K562 (cell line): ENCODE results near the gene RPS8. TPM values are rescaled to one million over a fixed set of nuclear protein-coding genes. Genes with fewer than 3 reads are reported as not detected.

Experiments used
- CBX3 ChIP-seq, 2 experiments: IDR thresholded peaks; 1 replicate in 1 of 2; 2 replicates in 1 of 2; pipeline ENCODE4 v1.6.1; 2012; ENCODE audit warnings: inconsistent platforms in 2 of 2, low read length in 2 of 2, borderline replicate concordance in 1 of 2, control low read depth in 1 of 2
- CREB3 ChIP-seq: fragments of 450-650 bp; conservative IDR thresholded peaks from 2 replicates; pipeline ENCODE4 v1.6.1; 2016; ENCODE audit warnings: missing genetic modification characterization, low read depth, mild to moderate bottlenecking, missing compliant biosample characterization, moderate library complexity
- ELK1 ChIP-seq: sonication (generic); formaldehyde crosslinking; IDR thresholded peaks from 2 replicates; pipeline ENCODE4 v1.8.1; 2022; ENCODE audit warnings: missing genetic modification reagents
- FOXK1 ChIP-seq: sonication (generic); formaldehyde crosslinking; IDR thresholded peaks from 2 replicates; pipeline ENCODE4 v1.8.0; 2022; ENCODE audit warnings: missing genetic modification reagents, mild to moderate bottlenecking, borderline replicate concordance
- GABPB1 ChIP-seq: sonication (generic); formaldehyde crosslinking; IDR thresholded peaks from 2 replicates; pipeline ENCODE4 v1.8.0; 2022; ENCODE audit warnings: mild to moderate bottlenecking, missing genetic modification reagents
- HDAC3 ChIP-seq: fragments of 450-650 bp; IDR thresholded peaks from 2 replicates; pipeline ENCODE4 v1.6.1; 2018; ENCODE audit warnings: borderline replicate concordance, mild to moderate bottlenecking, moderate library complexity; ENCODE audit not compliant: partially characterized antibody
- HMG20B ChIP-seq: fragments of 250-450 bp; sonication (Bioruptor Pico); IDR thresholded peaks from 2 replicates; pipeline ENCODE4 v1.5.0; 2021; ENCODE audit warnings: mild to moderate bottlenecking
- HNRNPLL ChIP-seq: fragments of 200-400 bp; formaldehyde crosslinking; IDR thresholded peaks from 2 replicates; pipeline ENCODE4 v1.6.1; 2017; ENCODE audit warnings: low read length, low read depth, mild to moderate bottlenecking; ENCODE audit not compliant: poor library complexity, severe bottlenecking
- HSF4 ChIP-seq: fragments of 250-450 bp; sonication (Bioruptor Pico); IDR thresholded peaks from 2 replicates; pipeline ENCODE4 v2.1.2; 2022; ENCODE audit warnings: mild to moderate bottlenecking, moderate library complexity, borderline replicate concordance
- ILF3 ChIP-seq: fragments of 450-650 bp; IDR thresholded peaks from 2 replicates; pipeline ENCODE4 v1.6.1; 2018; ENCODE audit warnings: antibody characterized with exemption, mild to moderate bottlenecking, moderate library complexity, borderline replicate concordance
- IRF1 ChIP-seq: sonication (generic); formaldehyde crosslinking; IDR thresholded peaks from 2 replicates; pipeline ENCODE4 v1.8.0; 2022; ENCODE audit warnings: missing genetic modification reagents, mild to moderate bottlenecking, borderline replicate concordance
- MECOM ChIP-seq: fragments of 250-450 bp; sonication (Bioruptor Pico); IDR thresholded peaks from 2 replicates; pipeline ENCODE4 v1.8.0; 2022; ENCODE audit warnings: inconsistent platforms
- MTA2 ChIP-seq: fragments of 450-650 bp; IDR thresholded peaks from 2 replicates; pipeline ENCODE4 v1.6.1; 2016; ENCODE audit warnings: low read depth
- POLR2G ChIP-seq: fragments of 200-400 bp; formaldehyde crosslinking; IDR thresholded peaks from 2 replicates; pipeline ENCODE4 v1.6.1; 2017; ENCODE audit warnings: low read depth, mild to moderate bottlenecking, antibody characterized with exemption, low read length, moderate library complexity
- SIN3B ChIP-seq: fragments of 450-650 bp; IDR thresholded peaks from 2 replicates; pipeline ENCODE4 v1.6.1; 2017; ENCODE audit warnings: low read depth, mild to moderate bottlenecking, moderate library complexity
- TAL1 ChIP-seq: fragments of 450-650 bp; IDR thresholded peaks from 2 replicates; pipeline ENCODE4 v1.6.1; 2016; ENCODE audit warnings: mild to moderate bottlenecking
- ZNF146 ChIP-seq: IDR thresholded peaks from one replicate; pipeline ENCODE4 v1.6.1; 2018; ENCODE audit warnings: missing compliant biosample characterization; ENCODE audit not compliant: unreplicated experiment
- ZNF212 ChIP-seq: fragments of 450-650 bp; formaldehyde crosslinking; IDR thresholded peaks from 2 replicates; pipeline ENCODE4 v1.4.0; 2020; ENCODE audit warnings: mild to moderate bottlenecking
- ZNF3 ChIP-seq: fragments of 250-450 bp; sonication (Bioruptor Pico); IDR thresholded peaks from 2 replicates; pipeline ENCODE4 v1.5.0; 2021; ENCODE audit warnings: mild to moderate bottlenecking, moderate library complexity
- ZNF592 ChIP-seq: fragments of 450-650 bp; IDR thresholded peaks from 2 replicates; pipeline ENCODE4 v1.6.1; 2017; ENCODE audit warnings: antibody characterized with exemption, mild to moderate bottlenecking
- ZNF830 ChIP-seq: fragments of 250-450 bp; sonication (Bioruptor Pico); IDR thresholded peaks from 2 replicates; pipeline ENCODE4 v1.5.0; 2021; ENCODE audit warnings: mild to moderate bottlenecking
- polyA plus RNA-seq, 8 experiments: library from polyadenylated mRNA; depleted of rRNA in 4 of 8; stranded (reverse) in 5 of 8; unstranded in 3 of 8; fragments of >200 nt; fragmentation: Nextera tagmentation in 2 of 8; fragmentation: Illumina TruSeq in 1 of 8; extraction: Ambion mirVana in 2 of 8; extraction: Trizol in 1 of 8; gene quantifications; 2 replicates each; pipeline versions ENCODE4 v1.2.1 to v1.2.3, GENCODE V29; 2011 to 2014; ENCODE audit warnings: inconsistent platforms in 1 of 8, missing spikeins in 1 of 8
- total RNA-seq, 7 experiments: library from RNA; depleted of rRNA in 6 of 7; stranded (reverse); fragments of >200 nt in 6 of 7; fragmentation: Illumina TruSeq in 2 of 7; extraction: Trizol in 2 of 7; gene quantifications; 2 replicates each; pipeline versions ENCODE4 v1.2.1 to v1.2.3, GENCODE V29; 2011 to 2021; ENCODE audit warnings: low replicate concordance in 1 of 7

The RPS8 gene
- total and polyA plus RNA-seq, 9 of the 15 experiments (the other 6 are each of a cell fraction or from before 2014, with no cell fraction given): 2,431 to 4,168 (median 3,109) TPM

GRCh38 chr1:44808938-44809917 is 33.9 kb downstream of the RPS8 start (continued):
- no peak for TF ChIP-seq ZNF830 (CRISPR knock-in tag)
- TF ChIP-seq CBX3 (IDR thresholded peaks at IDR 0.05; ENCODE audit: borderline replicate concordance in 1 of 2, low read length in 2 of 2): no peak
- no peak for TF ChIP-seq FOXK1 (CRISPR knock-in tag)
- TF ChIP-seq MTA2: no peak
- no peak; the same call in 1 of the 2 replicates for TF ChIP-seq GABPB1 (CRISPR knock-in tag)
- TF ChIP-seq MECOM (CRISPR knock-in tag): no peak
- TF ChIP-seq ZNF212: no peak
- TF ChIP-seq ZNF3: no peak
- no peak for TF ChIP-seq CREB3 (tag)
- no peak for TF ChIP-seq IRF1 (CRISPR knock-in tag)
- TF ChIP-seq SIN3B: no peak
- TF ChIP-seq HNRNPLL: no peak
- TF ChIP-seq ILF3: no peak
- no peak for TF ChIP-seq ZNF146 (CRISPR knock-in tag)
- TF ChIP-seq HSF4 (CRISPR knock-in tag): no peak
- TF ChIP-seq TAL1: no peak
- TF ChIP-seq ZNF592: peak; percentile 66
- TF ChIP-seq HDAC3: no peak
- TF ChIP-seq HMG20B (CRISPR knock-in tag): no peak
- TF ChIP-seq POLR2G: no peak
- no peak for TF ChIP-seq ELK1 (CRISPR knock-in tag)
